ENCODE measurements around the gene CHN1.

CHN1 gene, protein sequence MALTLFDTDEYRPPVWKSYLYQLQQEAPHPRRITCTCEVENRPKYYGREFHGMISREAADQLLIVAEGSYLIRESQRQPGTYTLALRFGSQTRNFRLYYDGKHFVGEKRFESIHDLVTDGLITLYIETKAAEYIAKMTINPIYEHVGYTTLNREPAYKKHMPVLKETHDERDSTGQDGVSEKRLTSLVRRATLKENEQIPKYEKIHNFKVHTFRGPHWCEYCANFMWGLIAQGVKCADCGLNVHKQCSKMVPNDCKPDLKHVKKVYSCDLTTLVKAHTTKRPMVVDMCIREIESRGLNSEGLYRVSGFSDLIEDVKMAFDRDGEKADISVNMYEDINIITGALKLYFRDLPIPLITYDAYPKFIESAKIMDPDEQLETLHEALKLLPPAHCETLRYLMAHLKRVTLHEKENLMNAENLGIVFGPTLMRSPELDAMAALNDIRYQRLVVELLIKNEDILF

DNA sequence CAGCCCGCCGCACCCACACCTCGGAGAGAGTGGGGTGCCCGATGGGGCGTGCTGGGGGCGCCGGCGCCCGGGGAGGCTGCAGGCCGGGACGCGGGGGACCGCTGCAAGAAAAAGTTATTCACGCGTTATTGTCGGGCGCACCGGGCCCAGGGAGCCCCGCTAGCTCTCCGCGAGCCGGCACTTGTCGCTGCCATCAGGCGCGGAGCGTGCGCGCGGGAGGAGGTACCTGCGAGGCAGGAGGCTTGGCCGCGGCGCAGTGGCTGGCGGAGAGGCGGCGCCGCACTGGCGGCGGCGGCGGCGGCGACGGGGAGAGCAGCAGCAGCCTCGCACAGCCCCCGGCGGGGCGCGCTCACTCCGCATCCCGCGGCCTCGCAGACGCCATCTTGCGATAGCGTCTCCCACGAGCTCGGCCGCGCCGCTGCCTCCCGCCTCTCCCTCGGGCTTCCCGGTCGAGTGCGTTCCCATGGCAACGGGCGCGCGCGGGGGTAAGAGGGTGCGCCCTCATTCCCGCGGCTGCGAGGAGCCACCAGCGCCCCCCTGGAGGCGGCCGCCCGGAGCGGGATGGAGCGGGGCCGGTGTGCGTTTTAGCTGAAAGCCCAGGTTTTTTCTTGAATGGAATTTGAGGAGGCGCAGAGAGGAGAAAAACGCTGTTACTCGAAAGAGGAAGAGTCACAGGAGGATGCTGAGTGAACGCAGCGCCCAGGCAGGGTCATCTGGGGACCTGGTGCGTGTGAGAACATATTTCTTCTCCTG, at the start of gene CHN1:
Gene CHN1 (minus strand): TSS at position 402 of the 753 bp plus-strand sequence. CDS start 469 bp downstream, outside the sequence.
- DNase-seq: peak; percentile 66 to 79

DNA sequence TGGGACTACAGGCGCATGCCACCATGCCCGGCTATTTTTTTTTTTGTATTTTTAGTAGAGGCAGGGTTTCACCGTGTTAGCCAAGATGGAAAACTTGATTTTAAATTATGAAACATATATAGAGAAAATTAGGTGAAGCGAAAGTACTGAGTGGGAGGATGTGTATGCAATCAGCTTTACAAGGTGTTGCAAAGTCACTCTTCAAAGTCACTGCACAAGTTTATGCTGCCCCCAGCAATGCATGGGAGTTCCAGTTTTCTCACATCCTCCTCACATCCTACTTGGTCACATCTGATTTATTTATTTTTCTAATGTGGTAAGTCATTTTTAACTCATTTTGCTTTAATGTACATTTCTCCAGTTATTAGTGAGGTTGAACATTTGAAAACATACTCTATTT, 49.2 kb upstream of the CHN1 start:
- DNase-seq: no peak

DNA sequence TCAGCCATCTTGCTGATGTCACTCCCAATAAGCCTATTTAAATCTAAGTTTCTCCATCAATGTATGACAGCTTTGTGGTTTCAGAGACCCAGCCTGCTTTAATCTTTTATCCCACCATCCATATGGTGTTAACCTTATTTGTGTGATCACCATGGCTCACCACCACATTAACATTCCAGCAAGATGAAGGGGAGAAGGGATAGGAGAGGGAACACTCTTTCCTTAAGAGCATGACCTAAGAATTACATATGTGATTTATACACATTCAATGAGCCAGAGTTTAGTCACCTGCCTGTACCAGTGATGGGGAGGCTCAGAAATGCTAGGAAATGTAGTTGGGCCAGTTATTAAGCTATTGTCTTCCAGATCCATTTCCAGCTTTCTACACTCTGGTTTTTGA, 44.5 kb upstream of the CHN1 start:
- no peak for DNase-seq

DNA sequence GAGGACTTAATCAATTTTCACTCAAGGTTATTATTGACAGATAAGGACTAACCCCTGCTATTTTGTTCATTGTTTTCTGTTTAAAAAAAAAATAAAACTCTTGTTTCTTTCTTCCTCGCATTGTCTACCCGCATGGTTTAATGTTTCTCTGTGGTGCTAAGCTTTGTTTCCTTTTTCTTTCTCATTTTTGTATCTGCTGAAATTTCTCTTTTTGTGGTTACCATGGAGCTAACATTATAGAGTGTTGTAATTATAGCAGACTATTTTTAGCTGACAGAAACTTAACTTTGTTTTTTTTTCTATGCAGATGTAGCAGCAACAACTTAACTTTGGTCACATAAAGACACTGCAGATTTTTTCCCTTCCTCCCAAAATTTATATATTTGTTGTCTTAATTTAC, 43.1 kb upstream of the CHN1 start:
- DNase-seq: no peak

DNA sequence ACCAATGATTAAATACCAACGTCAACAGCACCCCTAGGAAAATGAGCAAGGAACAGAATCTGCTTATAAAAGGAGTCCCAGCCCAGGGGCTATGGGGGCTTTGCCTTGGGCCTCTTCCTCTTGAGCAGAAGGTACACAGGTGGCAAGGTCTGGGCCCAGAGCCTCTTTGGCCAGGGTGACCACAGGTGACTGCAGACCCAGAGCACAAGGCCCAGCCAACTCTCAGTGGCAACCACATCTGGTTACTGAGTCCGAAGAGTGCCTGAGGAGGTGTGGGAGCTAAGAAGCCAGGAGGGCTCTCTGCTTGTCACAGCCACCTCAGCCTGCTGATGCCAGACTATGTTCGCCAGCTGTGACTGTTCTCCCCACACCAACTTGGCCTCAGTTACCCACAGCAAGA, 34.3 kb upstream of the CHN1 start:
- DNase-seq: no peak

DNA sequence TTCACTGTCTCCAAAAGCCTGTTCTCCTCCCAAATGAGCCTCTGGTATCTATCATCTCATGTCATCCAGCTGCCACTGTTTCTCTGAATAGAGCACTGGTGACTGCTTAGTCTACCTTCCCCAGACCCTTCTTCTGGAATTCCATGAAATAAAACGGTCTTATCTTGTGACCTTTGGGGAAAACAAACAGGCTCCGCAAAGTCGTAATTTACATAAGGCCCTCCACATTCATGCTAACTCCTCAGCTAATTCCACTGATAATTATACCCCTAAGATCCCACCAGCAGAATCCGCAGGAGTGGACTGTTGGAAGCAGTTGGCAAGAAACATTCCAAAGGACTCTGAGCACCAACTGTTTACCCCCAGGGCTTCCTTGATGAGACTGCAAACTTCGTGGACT, 33.9 kb upstream of the CHN1 start:
- no peak for DNase-seq

DNA sequence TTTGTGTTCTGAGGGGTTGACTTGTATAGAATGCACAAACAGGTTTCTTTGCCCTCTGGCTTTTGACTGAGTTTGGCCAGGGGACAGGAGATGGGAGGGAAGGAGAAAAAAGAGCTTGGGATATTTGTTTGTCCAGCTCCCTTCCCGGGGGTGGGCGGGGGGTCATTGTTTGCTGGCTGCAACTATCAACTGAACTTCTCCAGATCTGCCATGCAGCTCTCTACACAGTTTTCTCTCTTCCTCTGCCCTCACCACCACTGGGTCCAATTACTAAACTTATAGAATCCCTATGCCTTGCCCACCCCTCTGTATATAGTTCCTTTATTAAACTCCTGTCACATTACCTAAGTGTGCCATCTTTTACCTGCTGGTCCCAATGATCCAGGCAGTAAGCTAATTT, 32.8 kb upstream of the CHN1 start:
- no peak for DNase-seq

DNA sequence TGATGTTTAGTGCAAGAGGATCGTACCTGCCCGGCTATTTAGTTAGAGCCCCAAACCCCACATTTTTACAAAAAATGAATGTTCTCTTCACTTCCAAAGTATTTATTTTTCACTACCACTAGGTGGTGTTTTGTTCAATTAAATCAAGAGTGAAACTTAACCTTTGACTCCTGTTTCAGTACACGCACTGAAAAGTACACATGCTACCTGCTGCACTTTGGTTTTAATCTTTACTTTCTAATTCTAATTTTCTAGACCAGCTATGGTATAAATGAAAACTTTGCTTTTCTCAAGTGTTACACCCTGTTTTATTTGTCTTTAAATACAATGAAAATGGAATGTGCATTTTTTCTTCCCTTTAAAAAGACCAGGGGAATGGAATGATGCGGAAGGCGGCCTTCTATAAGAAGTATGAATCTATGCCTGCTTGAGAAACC, 31.4 kb upstream of the CHN1 start:
- DNase-seq: no peak

DNA sequence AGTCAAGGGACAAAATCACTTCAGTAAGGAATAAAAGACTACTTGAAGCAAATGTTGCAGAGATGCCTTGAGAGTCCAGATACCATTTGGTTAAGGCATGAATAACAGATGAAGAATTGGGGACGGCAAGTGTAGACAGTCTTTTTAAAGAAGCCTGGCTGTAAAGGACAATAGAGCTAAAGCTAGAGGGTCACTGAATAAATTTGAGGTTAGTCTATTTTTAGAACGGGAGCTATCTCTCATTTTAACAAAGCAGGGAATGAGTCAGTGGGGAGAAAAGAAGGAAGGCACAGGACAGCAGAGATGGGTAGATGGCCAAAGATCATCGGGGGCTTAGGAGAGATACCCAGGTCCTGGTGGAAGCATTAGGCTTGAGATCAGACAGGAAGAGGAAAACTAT, 30.6 kb upstream of the CHN1 start:
- no peak for DNase-seq

DNA sequence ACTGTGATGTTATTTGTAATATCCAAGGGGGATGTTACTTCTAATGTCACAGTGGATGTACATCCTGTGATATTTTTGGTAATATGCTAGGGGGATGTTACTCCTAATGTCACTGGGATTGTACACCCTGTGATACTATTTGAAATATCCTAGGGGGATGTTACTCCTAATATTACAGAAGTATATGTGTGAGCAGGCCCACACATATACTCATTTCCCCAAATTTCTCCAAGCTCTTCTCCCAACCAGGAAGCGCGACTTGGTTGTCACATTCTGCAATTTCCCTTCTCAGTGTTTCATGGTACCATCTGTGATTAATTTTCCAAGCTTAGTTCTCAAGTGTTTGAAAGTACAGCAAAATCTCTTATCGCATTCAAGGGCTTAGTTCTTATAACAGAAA, 29.5 kb upstream of the CHN1 start:
- no peak for DNase-seq

DNA sequence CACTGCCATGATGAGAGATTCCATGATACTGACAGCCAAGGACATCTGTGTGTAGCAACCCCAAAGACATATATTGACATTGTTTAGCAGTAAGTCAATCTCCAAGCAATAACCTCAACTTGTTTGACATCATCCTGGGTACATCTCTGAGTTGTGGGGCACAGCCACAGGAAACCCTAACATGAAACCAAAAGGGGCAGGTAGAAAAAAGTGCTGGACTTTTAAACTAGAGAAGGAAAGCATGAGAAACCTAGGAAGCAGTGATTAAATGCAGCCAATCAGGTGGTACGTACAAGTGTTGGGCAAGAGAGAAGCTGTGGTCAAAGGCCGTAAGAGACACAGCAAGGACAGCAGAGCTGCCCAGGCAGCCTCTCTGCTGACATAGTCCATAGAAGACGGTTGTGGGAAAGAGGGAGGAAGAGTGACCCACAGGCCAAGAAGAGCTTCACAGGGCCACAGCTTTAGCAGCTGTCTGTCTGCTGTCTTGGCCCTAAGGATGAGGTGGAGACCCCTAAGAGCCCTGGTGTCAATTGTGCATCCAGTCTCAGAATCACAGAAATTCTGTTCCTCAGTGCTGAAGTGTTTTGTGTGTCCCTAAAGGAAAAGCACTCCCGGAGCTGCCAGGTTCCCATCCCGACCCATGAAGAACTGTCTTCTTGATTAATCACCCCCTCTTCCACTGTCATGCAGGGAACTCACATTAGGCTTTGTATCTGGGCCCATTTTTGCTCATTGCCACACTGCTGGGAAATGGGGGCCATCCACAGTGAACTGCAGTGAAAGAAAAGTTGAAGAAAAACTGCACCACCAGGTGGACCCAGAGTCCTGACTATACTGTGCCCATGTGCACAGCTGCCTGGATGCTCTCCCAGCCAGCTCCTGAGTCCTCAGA, 25.4 kb upstream of the CHN1 start:
- peak; percentile 28 to 31 for DNase-seq

DNA sequence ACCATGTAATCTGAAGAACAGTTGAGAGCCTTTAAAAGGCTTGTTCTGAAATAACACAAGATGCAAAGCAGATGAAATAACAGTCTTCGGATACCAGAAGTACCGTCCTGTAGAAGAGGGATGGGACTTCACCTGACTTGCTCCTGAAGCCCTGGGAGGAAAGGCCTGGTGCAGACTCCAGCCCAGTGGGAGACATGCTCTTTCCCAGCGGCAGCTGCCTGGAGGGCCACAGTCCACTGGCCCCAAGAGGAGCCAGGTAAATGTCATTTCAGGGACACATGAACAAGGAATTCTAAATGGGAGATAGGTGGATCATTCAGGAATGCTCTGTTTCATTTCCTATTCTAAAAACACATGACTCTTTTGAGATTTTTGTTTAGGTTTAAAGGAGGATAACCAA, 22.6 kb upstream of the CHN1 start:
- no peak for DNase-seq

DNA sequence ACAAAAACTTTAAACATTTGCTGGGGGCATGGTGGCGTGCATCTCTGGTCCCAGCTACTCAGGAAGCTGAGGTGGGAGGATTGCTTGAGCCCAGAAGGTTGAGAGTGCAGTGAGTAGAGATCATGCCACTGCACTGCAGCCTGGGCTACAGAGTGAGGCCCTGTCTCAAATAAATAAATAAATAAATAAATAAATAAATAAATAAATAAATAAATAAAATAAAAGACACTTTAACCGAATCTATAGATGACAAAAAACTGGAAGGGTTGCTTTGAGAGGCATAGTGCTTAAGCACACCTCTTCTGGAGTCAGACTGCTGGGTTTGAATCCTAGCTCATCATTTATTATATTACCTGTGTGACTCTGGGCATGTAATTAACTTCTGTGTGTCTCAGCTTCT, 21.2 kb upstream of the CHN1 start:
- DNase-seq: no peak

DNA sequence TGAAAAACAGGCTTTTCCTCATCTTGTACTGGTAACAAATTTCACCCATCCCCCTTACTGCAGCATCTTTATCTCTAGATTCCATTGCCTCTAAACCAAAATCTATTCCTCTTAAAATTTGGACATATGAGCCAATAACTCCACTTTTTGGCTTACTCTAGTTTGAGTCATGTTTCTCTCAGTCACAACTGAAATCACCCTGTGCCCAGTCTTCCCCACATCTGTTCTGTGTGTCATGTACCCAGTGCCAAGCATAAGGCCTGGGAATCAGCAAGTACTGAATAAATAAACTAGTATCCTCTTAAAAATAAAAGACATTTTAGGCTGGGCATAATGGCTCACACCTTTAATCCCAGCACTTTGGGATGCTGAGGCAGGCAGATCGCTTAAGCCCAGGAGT, 20.8 kb upstream of the CHN1 start:
- no peak for DNase-seq

DNA sequence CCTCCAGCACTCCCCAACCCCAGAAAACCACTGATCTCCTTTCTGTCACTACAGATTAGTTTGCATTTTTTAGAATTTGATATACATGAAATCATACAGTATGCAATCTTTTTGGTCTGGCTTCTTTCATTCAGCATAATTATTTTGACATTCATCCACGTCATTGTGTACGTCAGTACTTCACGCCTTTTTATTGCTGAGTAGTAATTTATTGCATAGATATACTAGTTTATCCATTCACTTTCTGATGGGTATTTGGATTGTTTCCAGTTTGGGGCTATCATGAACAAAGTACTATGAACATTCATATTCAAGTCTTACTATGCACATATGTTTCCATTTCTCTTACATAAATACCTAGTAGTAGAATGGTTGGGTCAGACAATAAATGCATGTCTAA, 20.1 kb upstream of the CHN1 start:
- DNase-seq: no peak

DNA sequence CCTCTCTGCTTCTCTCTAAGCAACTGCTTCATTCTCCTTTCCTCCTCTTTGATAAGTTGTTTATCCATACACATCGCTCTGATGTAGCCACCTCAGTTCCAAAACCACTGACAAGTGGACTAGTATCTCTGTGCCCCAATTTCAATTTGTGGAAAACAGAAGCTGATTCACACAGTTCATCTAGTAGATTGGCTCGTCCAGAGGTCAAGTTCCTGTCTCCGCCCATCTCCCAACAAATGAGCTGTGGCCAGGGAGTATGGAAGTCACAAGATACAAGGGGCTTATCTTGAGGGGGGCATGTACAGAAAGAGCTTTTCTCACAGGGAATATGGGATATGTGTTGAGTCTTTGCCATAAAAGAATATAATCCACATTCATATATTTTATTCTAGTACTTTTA, 17.7 kb upstream of the CHN1 start:
- no peak for DNase-seq

DNA sequence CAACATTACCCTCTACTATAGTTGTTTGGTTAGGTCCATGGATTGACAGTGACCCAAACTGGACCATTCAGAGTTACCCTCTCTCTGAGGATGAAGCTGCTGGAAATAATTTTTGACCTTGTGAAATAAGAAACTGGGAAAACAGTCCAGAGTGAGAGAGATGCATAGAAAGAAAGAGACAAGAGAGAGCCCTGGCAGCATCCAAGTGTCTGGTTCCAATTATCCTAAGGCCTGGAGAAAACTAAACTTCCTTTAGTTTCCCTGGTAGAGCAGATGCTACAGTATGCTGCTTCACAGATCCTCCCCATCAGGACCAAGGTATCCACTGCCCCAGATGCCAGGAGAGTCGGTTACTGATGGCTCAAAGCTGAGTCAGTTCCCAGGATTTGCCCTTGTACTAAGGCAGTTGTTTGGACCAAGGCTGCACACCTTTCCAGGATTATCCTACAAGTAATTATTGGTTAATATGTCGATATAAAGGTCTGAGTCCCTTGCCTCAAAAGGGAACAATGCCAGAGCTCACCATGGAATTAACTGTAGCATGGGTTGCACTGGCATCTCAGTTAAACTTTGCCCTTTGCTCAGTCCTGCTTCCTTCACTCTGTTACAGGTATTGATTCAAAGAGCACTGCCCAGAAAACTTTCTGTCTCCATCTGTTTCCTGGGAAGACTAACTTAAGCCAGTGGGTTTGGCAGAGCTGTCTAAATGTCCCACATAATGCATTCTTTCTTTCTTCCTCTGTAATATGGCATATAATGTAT, 14.6 kb upstream of the CHN1 start:
- DNase-seq: no peak

DNA sequence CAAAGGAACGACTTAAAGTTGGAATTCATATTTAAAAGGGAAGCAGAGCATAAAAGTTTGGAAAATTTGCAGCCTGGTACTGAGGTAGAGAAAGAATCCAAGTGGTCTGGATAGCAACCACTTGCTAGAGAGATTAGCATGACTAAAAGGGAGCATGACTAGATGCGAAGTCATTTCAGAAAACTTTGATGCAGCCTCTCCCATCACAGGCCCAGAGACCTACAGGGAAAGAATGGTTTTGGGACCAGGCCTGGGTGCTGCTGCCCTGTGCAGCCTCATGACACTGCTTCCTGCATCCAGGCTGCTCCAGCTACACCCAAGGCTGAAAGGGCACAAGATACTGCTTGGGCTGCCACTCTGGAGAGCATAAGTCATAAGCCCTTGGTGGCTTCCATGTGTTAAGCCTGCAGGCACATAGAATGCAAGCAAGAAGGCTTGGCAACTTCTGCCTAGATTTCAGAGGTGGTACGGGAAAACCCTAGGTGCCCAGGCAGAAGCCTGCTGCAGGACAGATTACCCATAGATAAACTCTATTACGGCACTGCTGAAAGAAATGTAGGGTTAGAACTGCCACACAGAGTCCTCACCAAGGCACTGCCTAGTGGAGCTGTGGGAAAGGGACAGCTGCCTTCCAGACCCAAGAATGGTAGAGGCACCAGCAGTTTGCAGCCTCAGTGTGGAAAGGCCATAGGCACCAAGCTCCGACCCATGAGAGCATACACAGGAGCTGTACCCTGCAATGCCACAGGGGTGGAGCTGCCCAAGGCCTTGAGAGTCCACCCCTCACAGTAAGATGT, 12.6 kb upstream of the CHN1 start:
- DNase-seq: no peak

DNA sequence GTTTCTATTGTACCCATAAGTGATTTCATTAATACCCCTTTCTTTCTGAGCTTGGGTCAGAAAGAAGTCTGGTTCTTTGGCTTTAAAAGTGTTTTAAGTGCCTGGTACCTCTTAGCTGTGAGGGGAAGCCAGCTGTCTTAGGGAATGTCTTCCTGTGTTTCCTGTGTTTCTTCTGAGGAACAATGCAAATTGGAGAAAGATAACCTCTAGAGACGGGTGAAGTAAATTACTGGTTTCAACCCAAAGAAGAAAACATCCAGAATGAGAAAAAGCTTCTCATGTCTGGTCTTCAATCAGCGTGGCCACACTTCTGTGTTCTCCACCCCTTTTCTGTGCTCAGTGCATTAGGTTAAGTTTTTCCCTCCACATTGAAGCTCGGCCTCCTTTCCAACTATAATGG, 10.2 kb upstream of the CHN1 start:
- DNase-seq: no peak

DNA sequence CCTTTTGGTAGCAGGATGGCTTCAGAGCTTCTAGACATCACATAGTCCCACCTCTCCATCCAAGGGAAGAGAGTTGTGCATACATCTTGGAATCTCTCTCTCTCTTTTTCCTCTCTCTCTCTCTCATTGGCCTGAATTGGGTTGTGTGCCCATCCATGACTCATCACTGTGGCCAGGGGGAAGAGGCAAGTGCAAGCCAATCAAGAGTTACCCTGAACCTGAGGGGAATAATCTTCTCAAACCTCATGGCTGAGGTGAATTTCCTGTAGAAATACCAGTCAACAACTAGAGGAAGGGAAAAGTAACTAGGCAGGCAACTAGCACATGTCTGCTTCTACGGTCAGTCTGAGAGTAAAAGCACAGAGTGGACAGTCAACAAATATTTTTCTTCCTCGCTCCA, 7.3 kb upstream of the CHN1 start:
- no peak for DNase-seq

DNA sequence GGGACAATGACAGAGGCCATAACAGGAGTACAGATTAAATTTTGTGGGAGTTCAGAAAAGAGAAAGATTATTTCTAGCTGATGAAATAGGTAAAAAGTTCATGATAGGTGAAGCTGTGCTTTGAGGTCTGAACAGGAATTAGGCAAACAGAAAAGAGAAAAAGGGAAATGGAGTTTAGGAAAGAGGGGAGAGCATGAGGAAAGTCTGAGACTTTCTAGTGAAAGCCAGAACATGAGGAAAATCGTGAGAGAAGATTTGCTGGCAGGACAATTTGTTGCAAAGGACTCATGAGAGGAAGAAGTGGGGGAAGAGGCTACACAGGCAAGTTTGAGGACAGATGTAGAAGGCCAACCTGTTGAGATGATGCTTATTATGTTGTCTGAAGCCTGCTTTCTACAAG, 6.3 kb upstream of the CHN1 start:
- no peak for DNase-seq

DNA sequence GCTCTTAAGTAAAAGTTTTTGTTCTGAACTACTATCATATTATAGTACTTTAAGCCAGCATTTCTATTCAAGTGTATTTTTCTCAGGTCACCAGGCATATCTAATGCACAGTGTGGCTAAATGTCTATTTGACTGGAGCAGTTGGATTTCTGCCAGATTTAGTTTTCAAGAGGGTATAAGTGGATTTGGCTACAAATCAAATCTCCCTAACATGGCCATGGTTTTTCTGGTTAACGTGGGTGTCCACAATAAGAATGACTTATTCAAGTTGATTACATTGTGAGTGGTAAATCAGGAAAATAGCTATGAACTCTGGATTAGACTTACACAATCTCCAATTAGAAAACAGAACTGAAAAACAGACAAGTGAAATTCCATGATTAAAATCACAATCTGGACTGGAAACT, 5.7 kb upstream of the CHN1 start:
- DNase-seq: no peak

Measured in activated T-cell treated with anti-CD3 and anti-CD28 coated beads, Interleukin-2, amount 50 U/mL, for 48 hours (primary cell).